CD4-positive, alpha-beta T cell (primary cell): Measurements from ENCODE around the gene CTNNA3. TPM values are rescaled to one million over a fixed set of nuclear protein-coding genes. Genes with fewer than 3 reads are reported as not detected.

Source experiments
- ATAC-seq: fragments of 200-7000 bp; cut with Tn5 transposase; one replicate; pipeline ENCODE4 v1.10.0; 2022; ENCODE audit warnings: mild to moderate bottlenecking; ENCODE audit not compliant: poor library complexity
- CTCF ChIA-PET: fragments of 350-600 bp; sonication (Branson Sonifier 250); formaldehyde crosslinking; loops from one replicate; lab custom pipeline; 2021; ENCODE audit warnings: antibody characterized with exemption, inconsistent platforms; lab: Charles Lee
- POLR2A ChIA-PET: fragments of 350-600 bp; sonication (Branson Sonifier 250); formaldehyde crosslinking; loops from one replicate; lab custom pipeline; 2021; ENCODE audit warnings: antibody characterized with exemption, inconsistent platforms; lab: Charles Lee
- DNase-seq, 14 experiments: peaks; one replicate each; pipeline ENCODE4 v3.0.0-alpha.2; 2013 to 2020; ENCODE audit warnings: mixed read lengths in 2 of 14
- H3K27ac ChIP-seq, 2 donors: one replicate each; pipeline versions ENCODE4 v1.5.1 to v1.7.0; 2013; ENCODE audit warnings: low read length in 2 of 2, low read depth in 1 of 2, mild to moderate bottlenecking in 1 of 2
- H3K27me3 ChIP-seq, 2 experiments: 1 replicate in 1 of 2; 2 replicates in 1 of 2; pipeline versions ENCODE4 v1.6.1 to v1.7.0; 2013; ENCODE audit warnings: low read length in 2 of 2, control low read depth in 1 of 2, mild to moderate bottlenecking in 1 of 2, moderate library complexity in 1 of 2; ENCODE audit not compliant: insufficient read depth in 2 of 2, control insufficient read depth in 1 of 2
- H3K36me3 ChIP-seq: one replicate; pipeline ENCODE4 v1.6.1; 2013; ENCODE audit warnings: low read length, control low read depth; ENCODE audit not compliant: insufficient read depth
- H3K4me1 ChIP-seq: one replicate; pipeline ENCODE4 v1.6.1; 2013; ENCODE audit warnings: low read length, control low read depth; ENCODE audit not compliant: insufficient read depth
- H3K4me3 ChIP-seq: one replicate; pipeline ENCODE4 v1.5.1; 2013; ENCODE audit warnings: mild to moderate bottlenecking, low read length, moderate library complexity
- H3K9me3 ChIP-seq, 2 experiments: 1 replicate in 1 of 2; 2 replicates in 1 of 2; pipeline versions ENCODE4 v1.6.1 to v1.7.0; 2013; ENCODE audit warnings: low read length in 2 of 2, mild to moderate bottlenecking in 2 of 2, control low read depth in 1 of 2, moderate library complexity in 1 of 2; ENCODE audit not compliant: control insufficient read depth in 1 of 2, insufficient read depth in 1 of 2
- H3K27ac Mint-ChIP-seq: one replicate; pipeline ENCODE4 v1.8.0; 2020; ENCODE audit warnings: mixed read lengths
- H3K27me3 Mint-ChIP-seq: one replicate; pipeline ENCODE4 v1.8.0; 2021; ENCODE audit warnings: mixed read lengths
- H3K36me3 Mint-ChIP-seq: one replicate; pipeline ENCODE4 v1.8.0; 2021; ENCODE audit warnings: low read depth, mixed read lengths
- H3K4me1 Mint-ChIP-seq: one replicate; pipeline ENCODE4 v1.8.0; 2021; ENCODE audit warnings: low read depth, mixed read lengths
- H3K4me3 Mint-ChIP-seq: one replicate; pipeline ENCODE4 v1.8.0; 2020; ENCODE audit warnings: mild to moderate bottlenecking, mixed read lengths
- H3K9me3 Mint-ChIP-seq: one replicate; pipeline ENCODE4 v1.8.0; 2020; ENCODE audit warnings: mixed read lengths
- CTCF ChIP-seq: fragments of 200-600 bp; IDR thresholded peaks from one replicate; pipeline ENCODE4 v1.8.0; 2022; ENCODE audit warnings: antibody characterized with exemption, mild to moderate bottlenecking
- intact Hi-C, 2 experiments: fragments of 100-400 bp; cut with DNase I in 1 of 2; cut with micrococcal nuclease in 1 of 2; formaldehyde crosslinking; loops; one replicate each; pipeline versions ENCODE4 v1.15.1 to v1.9.0; 2023 to 2025; cut with DNase I, micrococcal nuclease
- total RNA-seq, 174 experiments: library from RNA in 2 of 174; stranded (reverse) in 2 of 174; gene quantifications; one replicate each; pipeline ENCODE4 v1.2.3 and lab custom pipeline; 2021 to 2026

The CTNNA3 gene
- total RNA-seq, 2 experiments from 2014 or later: 0.80 TPM; not detected in 1

DNA sequence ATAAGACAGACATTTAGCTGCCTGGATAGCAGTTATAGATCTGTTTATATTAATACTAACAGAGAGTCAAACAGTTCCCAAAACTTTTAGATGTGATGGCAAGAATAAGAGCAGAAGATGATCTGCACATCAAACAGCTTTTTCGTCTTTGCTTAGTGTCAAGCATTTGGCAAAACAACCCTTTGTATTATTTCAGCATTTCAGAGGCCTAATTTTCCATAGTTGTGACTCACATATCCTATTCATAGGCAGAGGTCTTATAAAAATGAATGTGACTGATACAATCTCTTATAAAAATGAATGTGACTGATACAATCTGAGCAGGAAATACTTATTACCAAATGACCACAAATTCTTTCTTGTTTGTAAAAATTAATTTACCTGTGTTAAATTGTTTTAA, 699.0 kb downstream of the CTNNA3 start:
- TF ChIP-seq CTCF: no peak
- Histone ChIP-seq H3K27me3 (no peaks in the 10 kb centered on the region), H3K27ac (no peak overlapping the region), H3K36me3 (no peaks in the 10 kb centered on the region), H3K4me1 (no peaks in the 10 kb centered on the region), H3K9me3 (no peaks in the 10 kb centered on the region), H3K4me3 (no peak overlapping the region)
- intact Hi-C loops: no loop called here
- no peaks in the 10 kb centered on the region for H3K4me1 Mint-ChIP-seq
- ChIA-PET CTCF (no interaction called here), POLR2A (no interaction called here)
- H3K36me3 Mint-ChIP-seq: no peaks in the 10 kb centered on the region
- H3K9me3 Mint-ChIP-seq: no peaks in the 10 kb centered on the region
- no peak overlapping the region for H3K4me3 Mint-ChIP-seq
- no peak for ATAC-seq
- peaks cover 5% of the 10 kb centered on the region for H3K27me3 Mint-ChIP-seq
- DNase-seq: no peak
- H3K27ac Mint-ChIP-seq: no peak overlapping the region

DNA sequence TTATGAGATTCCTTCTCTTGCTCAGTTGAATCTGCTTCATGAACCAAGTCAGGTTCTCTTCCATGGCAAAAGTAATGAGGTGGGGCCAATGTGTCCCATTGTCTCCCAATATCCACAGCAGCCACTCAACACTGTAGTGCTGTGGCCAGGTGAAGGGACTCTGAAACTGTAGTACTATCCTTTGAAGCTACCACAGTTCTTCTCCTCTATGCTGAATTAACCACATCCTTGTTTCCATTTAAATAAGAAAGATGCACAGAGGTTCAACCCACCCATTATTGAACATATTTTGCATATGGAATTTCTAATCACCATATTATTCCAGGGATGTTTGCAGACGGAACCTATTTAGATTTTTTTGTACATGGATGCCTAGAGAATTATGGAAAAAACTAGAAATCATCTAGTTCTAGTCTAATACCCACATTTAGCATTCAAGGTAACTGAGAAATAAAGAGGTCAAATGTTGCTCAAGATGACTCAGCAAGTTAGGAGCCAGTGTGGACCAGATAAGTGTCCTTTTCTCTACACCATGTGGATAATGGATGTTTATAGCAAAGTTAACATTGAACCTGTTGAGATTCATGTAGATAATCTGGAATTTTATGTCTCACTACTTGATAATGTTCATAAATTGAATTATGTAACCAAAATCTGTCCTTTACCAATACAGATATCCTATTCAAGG, 705.7 kb downstream of the CTNNA3 start:
- Histone ChIP-seq H3K27ac (no peak overlapping the region), H3K4me3 (no peak overlapping the region), H3K4me1 (no peaks in the 10 kb centered on the region), H3K9me3 (no peaks in the 10 kb centered on the region), H3K27me3 (no peaks in the 10 kb centered on the region), H3K36me3 (no peaks in the 10 kb centered on the region)
- intact Hi-C loops: no loop called here
- POLR2A ChIA-PET: no interaction called here
- DNase-seq (no peak), ATAC-seq (no peak)
- Mint-ChIP-seq H3K4me3 (no peak overlapping the region), H3K4me1 (no peaks in the 10 kb centered on the region), H3K27ac (no peak overlapping the region), H3K27me3 (peaks cover 5% of the 10 kb centered on the region), H3K36me3 (no peaks in the 10 kb centered on the region), H3K9me3 (no peaks in the 10 kb centered on the region)
- CTCF ChIA-PET: no interaction called here
- TF ChIP-seq CTCF: no peak

- no peaks in the 10 kb centered on the region for H3K27me3 ChIP-seq
- Mint-ChIP-seq H3K36me3 (no peaks in the 10 kb centered on the region), H3K27ac (no peak overlapping the region), H3K9me3 (no peaks in the 10 kb centered on the region), H3K27me3 (no peaks in the 10 kb centered on the region), H3K4me3 (no peak overlapping the region), H3K4me1 (no peaks in the 10 kb centered on the region)
- no peaks in the 10 kb centered on the region for H3K9me3 ChIP-seq
- intact Hi-C loops: no loop called here
- DNase-seq (no peak), ATAC-seq (no peak)
- no peak overlapping the region for H3K27ac ChIP-seq
- no peaks in the 10 kb centered on the region for H3K4me1 ChIP-seq
- no peak for TF ChIP-seq CTCF
- CTCF ChIA-PET: no interaction called here
- H3K36me3 ChIP-seq: no peaks in the 10 kb centered on the region
- H3K4me3 ChIP-seq: no peak overlapping the region
- POLR2A ChIA-PET: no interaction called here
Observed at GRCh38 chr10:66983475-66983818, 712.5 kb downstream of the CTNNA3 start.
